ENCODE results near the gene SCN4B. TPM values are rescaled to one million over a fixed set of nuclear protein-coding genes. Genes with fewer than 3 reads are reported as not detected.

Gene SCN4B
- total and polyA plus RNA-seq, 2 of the 8 experiments (the other 6 are each of a cell fraction or from before 2014, with no cell fraction given), result 2.8 to 4.9 TPM

DNA sequence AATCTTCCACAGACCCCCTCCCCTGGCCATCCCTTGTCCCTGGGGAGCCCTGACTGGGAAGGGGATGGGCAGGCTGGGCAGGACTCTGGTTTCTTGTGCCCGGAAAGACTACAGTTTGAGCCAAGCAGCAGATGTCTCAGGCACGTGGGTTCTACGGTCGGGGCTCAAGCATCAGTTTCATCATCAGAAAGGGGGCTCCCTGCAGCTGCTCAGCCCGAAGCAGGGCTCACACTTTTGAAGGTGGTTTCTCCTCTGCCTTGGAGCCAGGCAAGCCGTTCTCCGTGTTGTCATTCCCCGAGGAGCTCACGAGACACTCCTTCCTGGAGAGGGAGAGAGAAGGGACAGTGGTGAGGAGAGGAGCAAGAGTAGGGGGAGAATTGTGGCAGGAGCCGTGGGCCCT, 15.8 kb downstream of the SCN4B start:
- no peak overlapping the region for H2AFZ ChIP-seq (ENCODE audit: low read length)
- FAIRE-seq (no peak), DNase-seq (ENCODE audit: low read depth in 1 of 2, low spot score in 2 of 2) (no peak)
- H3K9me3 ChIP-seq (ENCODE audit: insufficient read depth in 2 of 2, low read depth in 1 of 2, low read length in 1 of 2), result no peaks in the 10 kb centered on the region
- no peak overlapping the region for H3K18ac ChIP-seq (ENCODE audit: extremely low read depth, low read length)
- no peak overlapping the region for H3K23ac ChIP-seq (ENCODE audit: insufficient read length)
- no peaks in the 10 kb centered on the region for H3K36me3 ChIP-seq (ENCODE audit: control insufficient read depth in 2 of 4, insufficient read depth in 4 of 4, low read length in 3 of 4)
- H2AK5ac ChIP-seq (ENCODE audit: low read depth, low read length), result no peak overlapping the region
- H3K4me3 ChIP-seq (ENCODE audit: extremely low read depth in 1 of 4, insufficient read depth in 2 of 4, low read depth in 3 of 4, low read length in 4 of 4), result no peak overlapping the region
- ChIA-PET POLR2A (ENCODE audit: partially characterized antibody) (no interaction called here), CTCF (ENCODE audit: partially characterized antibody) (interaction anchor here (1.4 to 3.3 kb wide), 3 partner anchors 8 to 128 kb away, joined by 3 to 11 read pairs (median 5); no protein-coding TSS in a partner anchor)
- no peaks in the 10 kb centered on the region for H3K79me1 ChIP-seq (ENCODE audit: low read depth, low read length)
- H3K27ac ChIP-seq (ENCODE audit: low read depth, low read length), result no peak overlapping the region
- no peak overlapping the region for H3K4ac ChIP-seq (replicated peaks; ENCODE audit: insufficient read length, low read depth, low read length)
- no peak overlapping the region for H4K5ac ChIP-seq (ENCODE audit: insufficient read length, low read depth, low read length)
- H3K4me1 ChIP-seq (replicated peaks in 1 of 4; ENCODE audit: control insufficient read depth in 3 of 4, insufficient read depth in 4 of 4, low read length in 3 of 4), result no peaks in the 10 kb centered on the region
- no peak overlapping the region for H3K4me2 ChIP-seq (ENCODE audit: insufficient read depth in 1 of 2, low read depth in 2 of 2, low read length in 2 of 2)
- no peak overlapping the region for H2BK20ac ChIP-seq (ENCODE audit: low read length)
- H2BK12ac ChIP-seq (ENCODE audit: low read depth, low read length), result no peak overlapping the region
- H3K23me2 ChIP-seq (ENCODE audit: low read depth, low read length), result no peaks in the 10 kb centered on the region
- 90% methylated on average over 6 of the region's 10 CpGs; no CpG with 5 or more reads in 1 of the 2 experiments for WGBS, 2 experiments (ENCODE audit: extremely low coverage in 1 of 2, insufficient coverage in 1 of 2, insufficient read length in 1 of 2, insufficient replicate concordance in 2 of 2, low coverage in 1 of 2, low lambda C conversion rate in 2 of 2, missing lambda C conversion rate in 1 of 2)
- no peak overlapping the region for H2BK15ac ChIP-seq (ENCODE audit: low read length)
- H3K56ac ChIP-seq (replicated peaks; ENCODE audit: insufficient read length, low read depth, low read length), result no peak overlapping the region
- H2BK5ac ChIP-seq (ENCODE audit: low read depth, low read length), result no peak overlapping the region
- no peaks in the 10 kb centered on the region for H3K27me3 ChIP-seq (replicated peaks in 1 of 4; ENCODE audit: control insufficient read depth in 3 of 4, extremely low read depth in 1 of 4, insufficient read depth in 3 of 4, low read length in 3 of 4)
- H4K91ac ChIP-seq (replicated peaks; ENCODE audit: insufficient read length, low read length), result no peak overlapping the region
- no peak overlapping the region for H3K9ac ChIP-seq (replicated peaks in 1 of 4; ENCODE audit: extremely low read depth in 1 of 4, low read depth in 3 of 4, low read length in 3 of 4)
- H3K14ac ChIP-seq (ENCODE audit: insufficient read length), result no peak overlapping the region
- no peaks in the 10 kb centered on the region for H3K79me2 ChIP-seq (ENCODE audit: control insufficient read depth in 1 of 2, insufficient read depth in 2 of 2, low read length in 2 of 2)
- no peaks in the 10 kb centered on the region for H4K20me1 ChIP-seq (replicated peaks in 1 of 2; ENCODE audit: control insufficient read depth in 1 of 2, insufficient read depth in 2 of 2, low read length in 2 of 2)
- H2BK120ac ChIP-seq (replicated peaks; ENCODE audit: low read depth, low read length), result no peak overlapping the region
- H4K8ac ChIP-seq (ENCODE audit: extremely low read depth, insufficient read depth, low read length), result no peak overlapping the region; the same call in 1 of the 2 replicates
- no peak for TF ChIP-seq SIRT6 (IDR thresholded peaks at IDR 0.05; ENCODE audit: low read length)
- TF ChIP-seq POU5F1 (IDR thresholded peaks at IDR 0.05; ENCODE audit: low read depth, low read length), result no peak
- TF ChIP-seq EGR1 (IDR thresholded peaks at IDR 0.05; ENCODE audit: borderline replicate concordance, low read depth, low read length), result no peak
- no peak for TF ChIP-seq TEAD4 (IDR thresholded peaks at IDR 0.05; ENCODE audit: low read depth, low read length)
- TF ChIP-seq CHD2 (IDR thresholded peaks at IDR 0.05; ENCODE audit: low read length), result no peak

All from H1 (cell line).